ENCODE results near the gene AK4.

Gene AK4

GRCh38 chr1:65177457-65177856 lies 29.5 kb downstream of the AK4 start:
- peak; percentile 72 for DNase-seq

GRCh38 chr1:65178235-65178634 lies 30.2 kb downstream of the AK4 start:
- no peak for DNase-seq

GRCh38 chr1:65179148-65179547 lies 31.1 kb downstream of the AK4 start:
- no peak for DNase-seq

GRCh38 chr1:65180977-65181376 lies 33.0 kb downstream of the AK4 start:
- DNase-seq, result no peak

GRCh38 chr1:65182658-65183268 lies 34.8 kb downstream of the AK4 start:
- DNase-seq, result no peak

DNA sequence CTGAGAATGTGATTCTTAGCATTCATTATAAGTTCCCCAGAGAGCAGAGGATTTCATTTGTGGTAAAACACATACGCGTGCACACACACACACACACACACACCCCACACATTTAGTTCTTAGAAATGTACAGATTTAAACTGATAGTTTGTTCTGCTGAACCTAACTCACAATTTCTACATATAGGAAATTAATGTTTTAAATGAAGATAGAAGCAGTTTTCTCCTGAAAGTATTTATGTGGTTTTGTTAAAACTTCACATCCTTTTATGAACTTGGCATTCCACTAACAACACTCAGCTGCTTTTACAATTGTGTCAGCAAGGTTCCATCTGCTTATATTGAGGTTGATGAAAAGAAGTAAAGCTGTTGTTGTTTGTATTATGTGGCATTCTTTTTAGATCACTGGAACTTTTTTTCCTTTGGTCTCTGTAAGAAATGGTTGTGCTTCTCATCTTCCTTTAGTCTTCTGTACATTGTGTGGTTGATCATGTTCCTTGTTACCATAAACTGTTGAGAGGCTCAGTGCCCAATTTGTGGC lies 41.6 kb downstream of the AK4 start:
- DNase-seq, result no peak

- no peak for DNase-seq
These were observed 42.2 kb downstream of the AK4 start for GRCh38 chr1:65190229-65190628.

DNA sequence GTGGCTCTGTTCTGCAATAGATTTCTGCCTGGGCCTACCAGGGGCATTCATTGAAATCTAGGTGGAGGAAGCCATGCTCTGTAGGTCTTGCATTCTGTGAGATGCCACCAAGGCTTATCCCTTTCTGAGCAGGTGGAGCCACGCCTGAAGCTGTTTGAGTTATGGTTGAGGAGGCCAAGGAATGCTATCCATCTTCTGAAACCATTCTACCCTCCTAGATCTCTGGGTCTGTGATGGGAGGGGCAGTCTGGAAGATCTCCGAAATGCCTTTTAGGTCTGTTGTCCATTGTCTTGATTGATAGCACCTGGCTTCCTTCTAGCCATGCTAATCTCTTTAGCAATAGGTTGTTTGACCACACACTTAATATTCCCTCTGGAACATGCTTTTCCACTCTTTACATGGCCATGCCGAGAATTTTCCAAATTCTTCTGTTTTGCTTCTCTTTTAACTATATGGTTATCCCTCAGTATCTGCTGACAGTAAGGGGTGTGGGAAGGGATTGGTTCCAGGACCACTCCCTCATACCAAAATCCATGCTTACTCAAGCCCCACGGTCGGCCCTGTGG lies 45.2 kb downstream of the AK4 start:
- DNase-seq, result peak; percentile 14

DNA sequence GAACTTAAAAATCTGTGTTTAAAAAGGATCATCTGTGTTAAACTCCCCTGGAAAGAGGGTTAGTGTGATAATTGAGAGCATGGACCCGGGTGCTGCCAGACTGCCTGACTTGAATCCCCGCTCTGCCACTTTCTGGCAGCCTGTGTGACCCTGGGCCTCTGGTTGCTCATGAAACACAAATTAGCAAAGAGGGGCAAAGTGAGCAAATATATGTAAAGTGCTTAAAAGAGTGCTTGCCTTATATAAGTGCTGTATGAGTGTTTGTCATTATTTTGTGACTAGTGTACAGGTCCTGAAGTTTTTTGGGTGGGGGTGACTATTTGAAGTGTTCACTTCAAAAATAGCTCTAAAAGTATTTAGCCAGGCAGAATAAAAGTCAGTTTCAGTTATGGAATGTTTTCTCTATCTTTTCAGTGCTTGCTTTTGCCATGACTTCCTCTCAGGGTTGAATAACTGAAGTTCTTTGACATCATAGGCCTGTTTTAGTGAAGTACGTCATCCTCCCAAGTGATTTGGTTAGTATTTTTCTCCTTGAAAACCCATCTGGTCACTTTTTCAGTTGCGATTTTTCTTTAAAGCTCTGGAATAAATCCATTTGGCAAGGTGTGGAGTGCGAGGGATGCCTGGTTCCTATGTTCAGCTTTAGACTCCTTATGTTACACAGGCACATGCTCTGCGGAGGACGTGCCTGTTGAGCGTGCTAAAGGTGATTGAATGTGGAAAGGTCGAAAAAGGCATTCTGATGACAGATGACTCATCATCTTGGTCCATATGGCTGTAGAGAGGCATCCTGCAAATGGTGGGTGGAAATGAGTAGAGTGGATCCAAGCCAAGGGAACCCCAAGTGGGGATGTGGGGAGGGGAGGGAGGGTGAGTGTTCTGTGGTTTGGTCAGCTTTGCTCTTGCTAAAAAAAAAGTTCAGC lies 47.8 kb downstream of the AK4 start:
- DNase-seq, result peak; percentile 92

DNA sequence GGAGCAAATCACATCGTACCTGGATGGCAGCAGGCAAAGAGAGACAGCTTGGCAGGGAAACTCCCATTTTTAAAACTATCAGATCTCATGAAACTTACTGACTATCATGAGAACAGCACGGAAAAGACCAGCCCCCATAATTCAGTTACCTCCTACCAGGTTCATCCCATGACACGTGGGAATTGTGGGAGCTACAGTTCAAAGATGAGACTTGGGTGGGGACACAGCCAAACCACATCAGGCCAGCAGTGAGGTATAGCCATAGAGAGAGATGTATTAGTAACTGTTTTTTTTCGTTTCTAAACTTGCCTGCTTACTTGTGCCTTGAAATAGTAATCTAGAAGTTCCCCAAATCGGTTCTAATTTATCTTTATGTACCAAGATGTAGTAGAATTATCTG lies 48.9 kb downstream of the AK4 start:
- no peak for DNase-seq

- no peak for DNase-seq
These were observed 49.6 kb downstream of the AK4 start for GRCh38 chr1:65197636-65198035.

DNA sequence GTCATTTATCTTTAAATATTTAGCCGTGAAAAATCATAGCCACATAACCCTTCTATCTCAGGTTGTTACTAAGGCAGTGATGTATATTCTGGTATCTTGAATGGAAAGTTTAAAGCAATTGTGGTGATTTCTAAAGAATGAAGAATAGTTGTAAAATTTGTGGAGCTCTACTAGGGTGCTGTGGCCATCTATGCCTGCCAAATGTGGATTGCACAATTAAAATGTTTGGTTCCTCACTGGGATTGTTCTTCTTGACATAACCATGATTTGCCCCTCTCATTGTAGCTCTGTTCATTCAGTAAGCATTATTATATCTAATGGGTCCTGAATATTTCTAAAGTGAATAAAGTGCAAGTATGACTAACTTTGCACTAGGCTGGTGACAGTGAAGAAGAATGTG lies 50.1 kb downstream of the AK4 start:
- DNase-seq, result peak; percentile 24

GRCh38 chr1:65200411-65200810 lies 52.4 kb downstream of the AK4 start:
- DNase-seq, result no peak

- DNase-seq, result peak; percentile 19
These were observed 58.8 kb downstream of the AK4 start for GRCh38 chr1:65206836-65207235.

GRCh38 chr1:65207317-65207716 lies 59.3 kb downstream of the AK4 start:
- DNase-seq, result no peak

DNA sequence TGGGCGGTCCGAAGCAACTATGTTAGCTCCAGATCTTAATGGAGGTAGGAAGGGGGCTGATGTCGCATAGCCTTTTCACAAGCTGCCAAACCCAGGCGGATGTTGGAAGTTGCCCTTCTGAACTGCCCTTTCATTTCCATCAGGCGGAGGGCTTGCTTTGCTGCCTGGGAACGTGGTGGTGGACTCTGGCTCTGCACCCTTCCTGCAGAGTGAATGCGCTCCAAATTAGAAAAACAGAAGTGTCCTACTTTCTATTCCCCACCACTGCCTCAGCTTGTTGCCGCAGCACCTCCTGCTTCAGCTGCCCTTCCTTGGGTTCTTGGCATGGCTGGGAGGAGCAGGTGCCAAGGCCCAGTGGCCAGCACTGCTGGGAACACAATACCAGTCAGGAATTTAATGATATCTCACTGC lies 60.6 kb downstream of the AK4 start:
- no peak for DNase-seq

GRCh38 chr1:65209005-65209885 lies 61.2 kb downstream of the AK4 start:
- DNase-seq, result no peak

DNA sequence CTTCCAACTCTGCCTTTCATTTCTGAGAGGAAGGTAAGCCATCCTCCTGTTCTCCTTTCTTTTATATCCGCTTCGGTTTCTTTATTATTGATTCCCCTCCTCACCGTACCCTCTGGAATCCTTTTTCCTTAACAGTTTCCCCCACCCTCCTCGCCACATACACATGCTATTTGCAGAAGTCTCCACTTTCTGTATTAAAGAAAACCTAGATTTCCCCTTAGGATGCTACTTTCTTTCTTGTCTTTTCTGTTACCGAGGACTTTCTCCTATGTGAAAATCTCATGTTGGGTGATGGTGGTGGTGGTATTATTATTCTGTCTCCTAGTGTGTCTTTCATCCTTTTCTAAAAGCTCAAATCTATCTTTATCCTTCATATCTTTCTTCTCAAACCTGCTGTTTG lies 62.3 kb downstream of the AK4 start:
- no peak for DNase-seq

DNA sequence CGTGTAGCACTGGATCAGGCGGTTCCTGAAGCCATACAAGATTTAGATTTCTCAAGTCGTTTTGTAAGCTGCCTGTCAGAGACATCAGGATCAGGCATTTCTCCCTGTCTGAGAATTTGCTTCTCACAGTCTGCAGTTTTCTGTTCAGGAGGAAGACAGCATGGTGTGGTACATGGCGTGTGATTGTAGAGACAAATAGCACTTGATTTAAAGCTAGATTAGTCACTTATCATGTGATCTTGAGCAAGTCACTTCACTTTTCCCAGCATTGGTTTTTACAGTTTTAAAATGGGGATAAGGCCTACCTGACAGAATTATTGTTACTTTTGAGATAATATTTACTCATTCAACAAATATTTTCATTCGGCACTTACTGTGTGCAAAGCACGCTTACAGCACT lies 63.3 kb downstream of the AK4 start:
- no peak for DNase-seq

- no peak for DNase-seq
These were observed 65.4 kb downstream of the AK4 start for GRCh38 chr1:65213271-65214023.

DNA sequence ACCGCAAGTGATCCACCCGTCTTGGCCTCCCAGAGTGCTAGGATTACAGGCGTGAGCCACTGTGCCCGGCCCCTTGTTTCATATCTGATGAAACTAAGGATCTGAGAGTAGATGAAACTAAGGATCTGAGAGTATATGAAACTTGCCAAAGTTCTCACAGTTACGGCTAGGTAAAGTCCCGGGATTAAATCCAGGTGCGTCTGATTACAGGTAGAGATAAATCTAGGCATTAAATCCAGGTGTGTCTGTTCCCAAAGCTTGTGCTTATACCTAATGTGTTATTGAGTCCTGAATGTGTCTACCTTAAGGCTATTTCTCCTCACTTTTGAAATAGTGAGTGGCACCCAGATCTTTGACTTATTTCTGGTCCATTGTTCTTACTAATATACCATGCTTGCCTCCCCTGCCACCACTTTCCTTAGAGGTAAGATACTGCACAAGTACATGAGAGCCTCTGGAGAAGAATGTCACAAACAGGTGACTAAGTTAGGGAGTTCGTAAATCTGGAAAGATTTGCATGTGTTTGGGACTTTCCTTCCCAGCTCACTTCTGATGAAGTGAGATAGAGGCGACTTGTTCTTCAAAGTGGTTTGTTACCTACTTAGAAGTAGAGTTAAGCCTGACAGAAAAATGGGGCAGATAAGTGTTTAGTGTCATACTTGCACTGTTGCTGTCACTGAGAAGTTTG lies 66.5 kb downstream of the AK4 start:
- DNase-seq, result no peak

Data from NCI-H226 (cell line).